GM18868 (cell line): Measurements from ENCODE around the gene UCK2.
"Not testable (repeated sequence)": the region's sequence is repeated elsewhere in the genome, so short reads cannot be mapped to it uniquely, and the experiment has no call there.

Experiments used
- ATAC-seq: cut with Tn5 transposase; IDR thresholded peaks from one replicate; pipeline ENCODE4 v1.9.1; 2021; ENCODE audit warnings: mild to moderate bottlenecking, moderate library complexity; ENCODE audit not compliant: unreplicated experiment

UCK2 gene

GRCh38 chr1:165827268-165828102 is at the start of gene UCK2:
TSS of gene UCK2 (plus strand) at chr1:165827614. CDS start at chr1:165827834, 220 bp downstream.
- ATAC-seq = peak; percentile 73

GRCh38 chr1:165778197-165778596 is 49.2 kb upstream of the UCK2 start:
- not testable (repeated sequence) for ATAC-seq

GRCh38 chr1:165783519-165783918 is 43.9 kb upstream of the UCK2 start:
- not testable (repeated sequence) for ATAC-seq

GRCh38 chr1:165787741-165788140 is 39.7 kb upstream of the UCK2 start:
- ATAC-seq = no peak

GRCh38 chr1:165793951-165794350 is 33.5 kb upstream of the UCK2 start:
- no peak for ATAC-seq

GRCh38 chr1:165795894-165796293 is 31.5 kb upstream of the UCK2 start:
- ATAC-seq = no peak

GRCh38 chr1:165799387-165799786 is 28.0 kb upstream of the UCK2 start:
- no peak for ATAC-seq

- not testable (repeated sequence) for ATAC-seq
Measured at GRCh38 chr1:165804513-165804912, 22.9 kb upstream of the UCK2 start.

GRCh38 chr1:165807613-165808012 is 19.8 kb upstream of the UCK2 start:
- no peak for ATAC-seq

- no peak for ATAC-seq
Measured at GRCh38 chr1:165815725-165816124, 11.7 kb upstream of the UCK2 start.

- ATAC-seq = no peak
Measured at GRCh38 chr1:165816157-165816556, 11.3 kb upstream of the UCK2 start.

GRCh38 chr1:165816826-165817497 is 10.5 kb upstream of the UCK2 start:
- ATAC-seq = no peak

GRCh38 chr1:165823552-165824268 is 3.7 kb upstream of the UCK2 start:
- no peak for ATAC-seq

- ATAC-seq = no peak
Measured at GRCh38 chr1:165824269-165824643, 3.2 kb upstream of the UCK2 start.

- ATAC-seq = no peak
Measured at GRCh38 chr1:165826565-165827267, 698 bp upstream of the UCK2 start.

- peak; percentile 42 for ATAC-seq
Measured at GRCh38 chr1:165828103-165828668, 772 bp downstream of the UCK2 start.

GRCh38 chr1:165828669-165829329 is 1.4 kb downstream of the UCK2 start:
- ATAC-seq = peak; percentile 1

GRCh38 chr1:165829888-165830287 is 2.5 kb downstream of the UCK2 start:
- ATAC-seq = no peak

- no peak for ATAC-seq
Measured at GRCh38 chr1:165831146-165831545, 3.7 kb downstream of the UCK2 start.

- no peak for ATAC-seq
Measured at GRCh38 chr1:165832902-165833301, 5.5 kb downstream of the UCK2 start.
